Coronary artery (tissue), 2 donors: Measurements from ENCODE around the gene CPXM2.

ENCODE experiments used
- DNase-seq: peaks from one replicate; pipeline ENCODE4 v3.0.0-alpha.2; 2017; ENCODE audit warnings: low spot score
- H3K27ac ChIP-seq, 2 donors: fragments of 200-600 bp; sonication (generic); one replicate each; pipeline ENCODE4 v1.5.1; 2016 to 2019
- H3K4me3 ChIP-seq: fragments of 200-600 bp; sonication (generic); 2 replicates; pipeline ENCODE4 v1.5.1; 2016; ENCODE audit warnings: mild to moderate bottlenecking, moderate library complexity
- CTCF ChIP-seq: fragments of 200-600 bp; sonication (generic); IDR thresholded peaks from one replicate; pipeline ENCODE4 v1.5.1; 2019; ENCODE audit warnings: antibody characterized with exemption

CPXM2 gene

GRCh38 chr10:123906884-123907652 is 15.5 kb upstream of the CPXM2 start:
- no peak overlapping the region for H3K4me3 ChIP-seq
- TF ChIP-seq CTCF, result no peak
- no peak for DNase-seq
- H3K27ac ChIP-seq, result no peak overlapping the region

GRCh38 chr10:123906296-123906695 is 14.7 kb upstream of the CPXM2 start:
- no peak overlapping the region for H3K4me3 ChIP-seq
- TF ChIP-seq CTCF, result no peak
- no peak overlapping the region for H3K27ac ChIP-seq
- no peak for DNase-seq

DNA sequence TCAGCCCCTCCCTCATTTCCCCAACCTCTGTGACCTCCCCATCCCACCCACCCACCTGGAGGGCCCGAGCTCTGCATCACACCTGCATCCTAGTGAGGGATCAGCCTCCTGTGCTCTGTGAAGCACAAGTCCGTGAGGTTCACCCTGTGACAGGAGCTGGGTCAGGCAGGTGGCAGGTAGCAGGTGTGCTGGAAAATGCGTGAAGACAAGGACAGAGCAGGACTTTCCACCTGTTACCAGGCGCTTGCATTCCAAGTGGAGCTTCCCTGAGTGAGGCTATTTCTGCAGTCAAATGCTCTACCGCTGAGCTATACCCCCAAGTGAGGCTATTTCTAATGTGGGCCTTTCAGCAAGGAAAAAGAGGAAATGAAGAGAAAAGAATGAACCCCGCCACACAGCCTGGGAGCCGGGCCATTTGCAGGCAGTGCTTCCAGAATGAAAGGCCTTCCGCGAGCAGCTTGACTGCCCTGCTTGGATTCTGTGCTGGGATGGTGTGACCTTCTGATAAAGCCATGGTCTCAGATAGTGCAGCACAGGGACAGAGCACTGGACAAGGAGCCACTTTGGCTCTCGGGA is 13.3 kb upstream of the CPXM2 start:
- no peak for TF ChIP-seq CTCF
- Histone ChIP-seq H3K27ac (no peak overlapping the region), H3K4me3 (no peak overlapping the region)
- no peak for DNase-seq

GRCh38 chr10:123903621-123904020 is 12.0 kb upstream of the CPXM2 start:
- Histone ChIP-seq H3K27ac (no peak overlapping the region), H3K4me3 (no peak overlapping the region)
- no peak for TF ChIP-seq CTCF
- DNase-seq, result no peak

GRCh38 chr10:123901621-123902020 is 10.0 kb upstream of the CPXM2 start:
- TF ChIP-seq CTCF, result no peak
- H3K4me3 ChIP-seq, result no peak overlapping the region
- H3K27ac ChIP-seq, result no peak overlapping the region
- no peak for DNase-seq

DNA sequence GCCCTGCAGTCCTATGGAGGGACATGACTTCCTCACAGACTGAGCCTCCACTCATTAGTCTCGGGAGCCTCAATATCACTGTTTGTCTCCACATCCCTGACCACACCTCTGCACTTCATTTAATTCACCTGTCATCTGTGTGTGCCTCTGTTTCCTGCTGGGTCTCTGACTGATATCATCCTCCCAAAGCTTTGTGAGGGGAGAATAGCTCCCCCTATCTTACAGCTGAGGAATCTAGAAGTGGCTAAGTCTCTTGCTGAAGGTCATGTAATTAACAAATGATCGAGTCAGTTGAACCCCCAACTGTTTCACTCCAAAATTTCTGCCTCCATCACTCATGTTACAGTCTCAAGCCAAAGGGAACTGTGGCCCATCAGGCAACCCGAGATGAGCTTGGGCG is 5.5 kb upstream of the CPXM2 start:
- Histone ChIP-seq H3K27ac (no peak overlapping the region), H3K4me3 (no peak overlapping the region)
- no peak for DNase-seq
- TF ChIP-seq CTCF, result no peak
